Measurements from ENCODE around the gene GON4L. TPM values are rescaled to one million over a fixed set of nuclear protein-coding genes. Genes with fewer than 3 reads are reported as not detected.

Gene GON4L
- total RNA-seq, 4 donors from 2014 or later = 12.2 to 32.8 (median 18.7) TPM

DNA sequence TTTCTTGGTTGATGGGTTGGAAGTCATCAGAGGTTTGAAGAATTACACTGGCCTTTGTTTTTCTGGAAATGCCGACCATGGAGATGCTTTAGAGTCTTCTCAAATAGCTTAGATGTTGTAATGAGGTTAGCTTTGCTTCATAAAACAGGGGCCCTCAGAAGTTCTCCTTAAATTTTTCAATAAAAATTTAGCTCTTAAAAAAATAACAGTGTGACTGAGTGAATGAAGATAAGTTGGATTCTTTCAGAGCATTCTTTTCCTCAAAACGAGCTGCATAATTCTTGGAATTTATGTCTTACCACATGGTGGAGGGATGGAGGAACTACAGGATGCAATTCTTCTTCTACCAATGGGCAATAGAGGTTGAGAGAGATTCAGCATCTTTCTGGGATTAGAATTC lies 25.8 kb upstream of the GON4L start:
- H3K4me3 ChIP-seq = no peak overlapping the region
- DNase-seq = no peak
- H3K9me3 ChIP-seq = no peaks in the 10 kb centered on the region
- no peak overlapping the region for H3K27ac ChIP-seq
- no peaks in the 10 kb centered on the region for H3K27me3 ChIP-seq
- peaks cover 0 to 17% (median 0%) of the 10 kb centered on the region in 3 donors for H3K36me3 ChIP-seq
- intact Hi-C loops (cut with DNase I) = no loop called here
- H3K4me1 ChIP-seq = no peaks in the 10 kb centered on the region
- no peak for TF ChIP-seq POLR2A (IDR thresholded peaks at IDR 0.05)
- TF ChIP-seq CTCF (IDR thresholded peaks at IDR 0.05) = no peak
- 64 to 73% methylated on average over 2 of the region's 2 CpGs for WGBS, 2 donors

DNA sequence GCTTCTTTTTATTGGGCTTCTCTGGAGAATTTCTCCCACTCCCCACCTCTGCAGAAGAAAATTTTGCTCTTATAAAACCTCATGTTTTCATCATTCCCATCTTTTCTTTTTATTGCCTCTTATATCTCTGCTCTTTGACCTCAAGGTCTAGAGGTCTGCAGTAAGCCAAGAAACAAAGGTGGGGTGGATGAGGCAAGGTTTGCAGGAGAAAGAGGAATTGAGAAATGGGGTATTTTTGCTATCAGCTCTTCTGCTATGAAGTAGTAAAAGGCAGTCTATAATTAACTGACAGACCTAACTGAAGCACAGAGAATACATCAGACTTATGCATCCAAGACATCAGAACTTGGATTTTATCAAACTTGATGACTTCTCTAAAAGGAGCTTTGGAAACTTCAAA lies 25.2 kb upstream of the GON4L start:
- DNase-seq = no peak
- Histone ChIP-seq H3K9me3 (no peaks in the 10 kb centered on the region), H3K36me3 (peaks cover 0 to 17% (median 0%) of the 10 kb centered on the region in 3 donors), H3K4me1 (no peaks in the 10 kb centered on the region), H3K4me3 (no peak overlapping the region), H3K27me3 (no peaks in the 10 kb centered on the region), H3K27ac (no peak overlapping the region)
- intact Hi-C loops (cut with DNase I) = no loop called here
- TF ChIP-seq POLR2A (IDR thresholded peaks at IDR 0.05) = no peak
- no peak for TF ChIP-seq CTCF (IDR thresholded peaks at IDR 0.05)

- no peaks in the 10 kb centered on the region for H3K9me3 ChIP-seq
- no peak overlapping the region for H3K27ac ChIP-seq
- H3K4me3 ChIP-seq = no peak overlapping the region
- DNase-seq = no peak
- H3K27me3 ChIP-seq = no peaks in the 10 kb centered on the region
- WGBS, 2 donors = 74 to 82% methylated on average over 6 of the region's 6 CpGs
- intact Hi-C loops (cut with DNase I) = no loop called here
- TF ChIP-seq CTCF (IDR thresholded peaks at IDR 0.05) = no peak
- TF ChIP-seq POLR2A (IDR thresholded peaks at IDR 0.05) = no peak
- H3K36me3 ChIP-seq = peaks cover 0 to 17% (median 0%) of the 10 kb centered on the region in 3 donors
- H3K4me1 ChIP-seq = no peaks in the 10 kb centered on the region
Measured at GRCh38 chr1:155880950-155881349, 23.9 kb upstream of the GON4L start.

DNA sequence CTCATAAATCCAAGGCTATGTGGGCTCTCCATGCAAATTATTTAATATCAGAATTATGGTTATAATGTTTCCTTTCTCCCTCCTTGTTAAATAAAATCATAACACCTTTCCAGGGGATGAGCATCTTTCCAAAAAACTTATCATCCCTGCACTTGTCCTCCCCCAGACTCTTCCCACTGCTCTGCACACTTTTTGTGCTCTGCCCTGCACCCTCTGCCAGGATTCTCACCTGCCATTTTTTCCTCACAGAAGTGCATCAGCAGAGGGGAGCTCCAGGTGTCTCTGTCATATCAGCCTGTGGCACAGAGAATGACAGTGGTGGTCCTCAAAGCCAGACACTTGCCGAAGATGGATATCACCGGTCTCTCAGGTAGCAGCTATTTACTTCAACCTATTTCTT lies 23.2 kb upstream of the GON4L start:
- H3K4me3 ChIP-seq = no peak overlapping the region
- peaks cover 0 to 17% (median 0%) of the 10 kb centered on the region in 3 donors for H3K36me3 ChIP-seq
- no peaks in the 10 kb centered on the region for H3K9me3 ChIP-seq
- DNase-seq = no peak
- H3K4me1 ChIP-seq = no peaks in the 10 kb centered on the region
- TF ChIP-seq POLR2A (IDR thresholded peaks at IDR 0.05) = no peak
- 93 to 94% methylated on average over 2 of the region's 2 CpGs for WGBS, 2 donors
- intact Hi-C loops (cut with DNase I) = no loop called here
- no peaks in the 10 kb centered on the region for H3K27me3 ChIP-seq
- H3K27ac ChIP-seq = no peak overlapping the region

- H3K4me3 ChIP-seq = no peak overlapping the region
- no peak for TF ChIP-seq POLR2A (IDR thresholded peaks at IDR 0.05)
- no peak for TF ChIP-seq CTCF (IDR thresholded peaks at IDR 0.05)
- no peak for DNase-seq
- no peaks in the 10 kb centered on the region for H3K27me3 ChIP-seq
- WGBS, 2 donors = 94 to 100% methylated on average over 1 to 2 of the region's 2 CpGs
- no peaks in the 10 kb centered on the region for H3K4me1 ChIP-seq
- no peaks in the 10 kb centered on the region for H3K9me3 ChIP-seq
- H3K27ac ChIP-seq = no peak overlapping the region
- peaks cover 0 to 15% (median 0%) of the 10 kb centered on the region in 3 donors for H3K36me3 ChIP-seq
- intact Hi-C loops (cut with DNase I) = no loop called here
Measured at GRCh38 chr1:155877945-155878344, 20.9 kb upstream of the GON4L start.

GRCh38 chr1:155873860-155874259 lies 16.8 kb upstream of the GON4L start:
- intact Hi-C loops (cut with DNase I) = no loop called here
- no peaks in the 10 kb centered on the region for H3K9me3 ChIP-seq
- no peak for TF ChIP-seq CTCF (IDR thresholded peaks at IDR 0.05)
- TF ChIP-seq POLR2A (IDR thresholded peaks at IDR 0.05) = no peak
- H3K27ac ChIP-seq = no peak overlapping the region
- H3K36me3 ChIP-seq = no peaks in the 10 kb centered on the region
- H3K27me3 ChIP-seq = no peaks in the 10 kb centered on the region
- no peak for DNase-seq
- H3K4me1 ChIP-seq = peaks cover 0 to 8% (median 0%) of the 10 kb centered on the region in 3 donors
- 62 to 68% methylated on average over 9 of the region's 9 CpGs for WGBS, 2 donors
- H3K4me3 ChIP-seq = no peak overlapping the region

Data from esophagus squamous epithelium (tissue), 5 donors.